ENCODE results near the gene SGCG. TPM values are rescaled to one million over a fixed set of nuclear protein-coding genes. Genes with fewer than 3 reads are reported as not detected.

The SGCG gene
- total RNA-seq, 1 experiment from 2014 or later, result not detected

- CTCF ChIA-PET, result no interaction called here
- no peaks in the 10 kb centered on the region for H3K4me1 Mint-ChIP-seq (ENCODE audit: low read depth, unreplicated experiment)
- H3K27me3 Mint-ChIP-seq (ENCODE audit: unreplicated experiment), result no peaks in the 10 kb centered on the region
- TF ChIP-seq, protein P1, sequence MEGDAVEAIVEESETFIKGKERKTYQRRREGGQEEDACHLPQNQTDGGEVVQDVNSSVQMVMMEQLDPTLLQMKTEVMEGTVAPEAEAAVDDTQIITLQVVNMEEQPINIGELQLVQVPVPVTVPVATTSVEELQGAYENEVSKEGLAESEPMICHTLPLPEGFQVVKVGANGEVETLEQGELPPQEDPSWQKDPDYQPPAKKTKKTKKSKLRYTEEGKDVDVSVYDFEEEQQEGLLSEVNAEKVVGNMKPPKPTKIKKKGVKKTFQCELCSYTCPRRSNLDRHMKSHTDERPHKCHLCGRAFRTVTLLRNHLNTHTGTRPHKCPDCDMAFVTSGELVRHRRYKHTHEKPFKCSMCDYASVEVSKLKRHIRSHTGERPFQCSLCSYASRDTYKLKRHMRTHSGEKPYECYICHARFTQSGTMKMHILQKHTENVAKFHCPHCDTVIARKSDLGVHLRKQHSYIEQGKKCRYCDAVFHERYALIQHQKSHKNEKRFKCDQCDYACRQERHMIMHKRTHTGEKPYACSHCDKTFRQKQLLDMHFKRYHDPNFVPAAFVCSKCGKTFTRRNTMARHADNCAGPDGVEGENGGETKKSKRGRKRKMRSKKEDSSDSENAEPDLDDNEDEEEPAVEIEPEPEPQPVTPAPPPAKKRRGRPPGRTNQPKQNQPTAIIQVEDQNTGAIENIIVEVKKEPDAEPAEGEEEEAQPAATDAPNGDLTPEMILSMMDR (IDR thresholded peaks at IDR 0.05; ENCODE audit: unreplicated experiment), result no peak
- DNase-seq, result no peak
- peaks cover 5% of the 10 kb centered on the region for H3K9me3 Mint-ChIP-seq (ENCODE audit: low read depth, unreplicated experiment)
- H3K27ac Mint-ChIP-seq (ENCODE audit: unreplicated experiment), result no peak overlapping the region
- intact Hi-C loops (cut with micrococcal nuclease; ENCODE audit: unreplicated experiment), result no loop called here
- no peak overlapping the region for H3K4me3 Mint-ChIP-seq (ENCODE audit: low read depth, unreplicated experiment)
- no peaks in the 10 kb centered on the region for H3K36me3 Mint-ChIP-seq (ENCODE audit: insufficient read depth, unreplicated experiment)
- no TSS peak for BruUV-seq (replicated peaks)
Measured at GRCh38 chr13:23254506-23254905, 73.7 kb downstream of the SGCG start.

- Mint-ChIP-seq H3K36me3 (ENCODE audit: insufficient read depth, unreplicated experiment) (no peaks in the 10 kb centered on the region), H3K4me3 (ENCODE audit: low read depth, unreplicated experiment) (no peak overlapping the region), H3K27ac (ENCODE audit: unreplicated experiment) (no peak overlapping the region), H3K4me1 (ENCODE audit: low read depth, unreplicated experiment) (no peaks in the 10 kb centered on the region), H3K9me3 (ENCODE audit: low read depth, unreplicated experiment) (no peaks in the 10 kb centered on the region), H3K27me3 (ENCODE audit: unreplicated experiment) (peaks cover 13% of the 10 kb centered on the region)
- no TSS peak for BruUV-seq (replicated peaks)
- intact Hi-C loops (cut with micrococcal nuclease; ENCODE audit: unreplicated experiment), result no loop called here
- TF ChIP-seq, protein P1 (IDR thresholded peaks at IDR 0.05; ENCODE audit: unreplicated experiment), result no peak
- CTCF ChIA-PET, result no interaction called here
- DNase-seq, result no peak
Measured at GRCh38 chr13:23267571-23267970, 86.8 kb downstream of the SGCG start.

GRCh38 chr13:23268441-23268840 is 87.7 kb downstream of the SGCG start:
- H3K4me1 Mint-ChIP-seq (ENCODE audit: low read depth, unreplicated experiment), result no peaks in the 10 kb centered on the region
- CTCF ChIA-PET, result no interaction called here
- no TSS peak for BruUV-seq (replicated peaks)

GRCh38 chr13:23271331-23271730 is 90.6 kb downstream of the SGCG start:
- H3K27me3 Mint-ChIP-seq (ENCODE audit: unreplicated experiment), result peaks cover 13% of the 10 kb centered on the region
- no peaks in the 10 kb centered on the region for H3K9me3 Mint-ChIP-seq (ENCODE audit: low read depth, unreplicated experiment)
- BruUV-seq (replicated peaks), result no TSS peak
- H3K4me1 Mint-ChIP-seq (ENCODE audit: low read depth, unreplicated experiment), result no peaks in the 10 kb centered on the region
- intact Hi-C loops (cut with micrococcal nuclease; ENCODE audit: unreplicated experiment), result no loop called here
- no peaks in the 10 kb centered on the region for H3K36me3 Mint-ChIP-seq (ENCODE audit: insufficient read depth, unreplicated experiment)
- H3K4me3 Mint-ChIP-seq (ENCODE audit: low read depth, unreplicated experiment), result no peak overlapping the region
- CTCF ChIA-PET, result no interaction called here
- TF ChIP-seq, protein P1 (IDR thresholded peaks at IDR 0.05; ENCODE audit: unreplicated experiment), result no peak
- no peak for DNase-seq
- H3K27ac Mint-ChIP-seq (ENCODE audit: unreplicated experiment), result no peak overlapping the region

More at GRCh38 chr13:23268441-23268840, 87.7 kb downstream of the SGCG start:
- TF ChIP-seq, protein P1 (IDR thresholded peaks at IDR 0.05; ENCODE audit: unreplicated experiment), result no peak
- H3K4me3 Mint-ChIP-seq (ENCODE audit: low read depth, unreplicated experiment), result no peak overlapping the region
- no peak for DNase-seq
- no peak overlapping the region for H3K27ac Mint-ChIP-seq (ENCODE audit: unreplicated experiment)
- H3K36me3 Mint-ChIP-seq (ENCODE audit: insufficient read depth, unreplicated experiment), result no peaks in the 10 kb centered on the region
- peaks cover 13% of the 10 kb centered on the region for H3K27me3 Mint-ChIP-seq (ENCODE audit: unreplicated experiment)
- no peaks in the 10 kb centered on the region for H3K9me3 Mint-ChIP-seq (ENCODE audit: low read depth, unreplicated experiment)
- intact Hi-C loops (cut with micrococcal nuclease; ENCODE audit: unreplicated experiment), result no loop called here

Measured in Calu3 (cell line).